ENCODE measurements around the gene PUM2.

The PUM2 gene

GRCh38 chr2:20216130-20217025, 134.3 kb downstream of the PUM2 start:
- no peak for DNase-seq (ENCODE audit: low spot score)

GRCh38 chr2:20215183-20216040, 135.2 kb downstream of the PUM2 start:
- no peak for DNase-seq (ENCODE audit: low spot score)

- no peak for DNase-seq (ENCODE audit: low spot score)
Measured at GRCh38 chr2:20214566-20215182, 136.0 kb downstream of the PUM2 start.

GRCh38 chr2:20213651-20214565, 136.7 kb downstream of the PUM2 start:
- DNase-seq (ENCODE audit: low spot score) = no peak

- DNase-seq (ENCODE audit: low spot score) = no peak
Measured at GRCh38 chr2:20212871-20213503, 137.7 kb downstream of the PUM2 start.

- peak; percentile 17 for DNase-seq (ENCODE audit: low spot score)
Measured at GRCh38 chr2:20212459-20212870, 138.2 kb downstream of the PUM2 start.

- no peak for DNase-seq (ENCODE audit: low spot score)
Measured at GRCh38 chr2:20211860-20212458, 138.7 kb downstream of the PUM2 start.

GRCh38 chr2:20211420-20211819, 139.2 kb downstream of the PUM2 start:
- no peak for DNase-seq (ENCODE audit: low spot score)

GRCh38 chr2:20210462-20210861, 140.2 kb downstream of the PUM2 start:
- no peak for DNase-seq (ENCODE audit: low spot score)

GRCh38 chr2:20209373-20210109, 141.1 kb downstream of the PUM2 start:
- no peak for DNase-seq (ENCODE audit: low spot score)

GRCh38 chr2:20208476-20208859, 142.2 kb downstream of the PUM2 start:
- no peak for DNase-seq (ENCODE audit: low spot score)

- no peak for DNase-seq (ENCODE audit: low spot score)
Measured at GRCh38 chr2:20207051-20207450, 143.6 kb downstream of the PUM2 start.

- no peak for DNase-seq (ENCODE audit: low spot score)
Measured at GRCh38 chr2:20205915-20206524, 144.6 kb downstream of the PUM2 start.

GRCh38 chr2:20205069-20205468, 145.6 kb downstream of the PUM2 start:
- DNase-seq (ENCODE audit: low spot score) = no peak

- DNase-seq (ENCODE audit: low spot score) = no peak
Measured at GRCh38 chr2:20203521-20204225, 147.0 kb downstream of the PUM2 start.

GRCh38 chr2:20203072-20203471, 147.6 kb downstream of the PUM2 start:
- no peak for DNase-seq (ENCODE audit: low spot score)

GRCh38 chr2:20201671-20202070, 149.0 kb downstream of the PUM2 start:
- no peak for DNase-seq (ENCODE audit: low spot score)

- DNase-seq (ENCODE audit: low spot score) = no peak
Measured at GRCh38 chr2:20200697-20201555, 149.7 kb downstream of the PUM2 start.
